Osteoblast (primary cell): ENCODE measurements around the gene SPTLC3. TPM values are rescaled to one million over a fixed set of nuclear protein-coding genes. Genes with fewer than 3 reads are reported as not detected.

Experiments
- DNase-seq: peaks from one replicate; pipeline ENCODE4 v3.0.0; 2011; ENCODE audit warnings: low spot score, mixed read lengths; ENCODE audit not compliant: insufficient read length; ENCODE audit errors: missing footprints
- H2AFZ ChIP-seq: 2 replicates; pipeline ENCODE4 v1.6.0; 2011; ENCODE audit warnings: mild to moderate bottlenecking, low read length
- H3K27ac ChIP-seq: 2 replicates; pipeline ENCODE4 v1.5.1; 2011; ENCODE audit warnings: mild to moderate bottlenecking, low read depth, low read length, moderate library complexity
- H3K27me3 ChIP-seq: 2 replicates; pipeline ENCODE4 v1.6.0; 2012; ENCODE audit warnings: mild to moderate bottlenecking, control low read depth, inconsistent platforms, low read length, moderate library complexity; ENCODE audit not compliant: insufficient read depth
- H3K36me3 ChIP-seq: 2 replicates; pipeline ENCODE4 v1.5.1; 2011; ENCODE audit warnings: mild to moderate bottlenecking, low read length, control low read depth, moderate library complexity; ENCODE audit not compliant: insufficient read depth
- H3K4me1 ChIP-seq: 2 replicates; pipeline ENCODE4 v1.5.1; 2011; ENCODE audit warnings: mild to moderate bottlenecking, low read length, control low read depth, moderate library complexity; ENCODE audit not compliant: insufficient read depth
- H3K4me2 ChIP-seq: 2 replicates; pipeline ENCODE4 v1.6.0; 2011; ENCODE audit warnings: mild to moderate bottlenecking, low read length; ENCODE audit not compliant: insufficient read depth
- H3K4me3 ChIP-seq: fragments of 200-600 bp; sonication (generic); 3 replicates; pipeline ENCODE4 v1.5.1; 2012; ENCODE audit warnings: mild to moderate bottlenecking, low read length, inconsistent platforms; ENCODE audit not compliant: insufficient read depth
- H3K79me2 ChIP-seq: 2 replicates; pipeline ENCODE4 v1.6.0; 2012; ENCODE audit warnings: mild to moderate bottlenecking, low read length, control low read depth, inconsistent platforms; ENCODE audit not compliant: insufficient read depth
- H3K9me3 ChIP-seq: 2 replicates; pipeline ENCODE4 v1.5.1; 2011; ENCODE audit warnings: low read depth, low read length, control low read depth
- H4K20me1 ChIP-seq: 2 replicates; pipeline ENCODE4 v1.6.0; 2012; ENCODE audit warnings: mild to moderate bottlenecking, low read length, control low read depth; ENCODE audit not compliant: insufficient read depth
- CTCF ChIP-seq: IDR thresholded peaks from 2 replicates; pipeline ENCODE4 v1.5.1; 2011; ENCODE audit warnings: mild to moderate bottlenecking, low read depth, low read length, moderate library complexity; ENCODE audit errors: extremely low read depth
- total RNA-seq: library from RNA; depleted of rRNA; stranded (reverse); fragments of >200 nt; gene quantifications from 2 replicates; pipeline ENCODE4 v1.2.3, GENCODE V29; 2012

SPTLC3 gene
- total RNA-seq, 1 donor, result 14.8 TPM

- no peak overlapping the region for H2AFZ ChIP-seq
- no peaks in the 10 kb centered on the region for H4K20me1 ChIP-seq
- no peak overlapping the region for H3K4me2 ChIP-seq
- H3K79me2 ChIP-seq, result no peaks in the 10 kb centered on the region
- H3K27ac ChIP-seq, result no peak overlapping the region
- no peaks in the 10 kb centered on the region for H3K4me1 ChIP-seq
- no peak for TF ChIP-seq CTCF
- no peak overlapping the region for H3K4me3 ChIP-seq
- H3K9me3 ChIP-seq, result no peaks in the 10 kb centered on the region
- H3K36me3 ChIP-seq, result no peaks in the 10 kb centered on the region
- no peak for DNase-seq
- no peaks in the 10 kb centered on the region for H3K27me3 ChIP-seq
Observed at GRCh38 chr20:13094976-13095375, 86.2 kb downstream of the SPTLC3 start.

- no peak for TF ChIP-seq CTCF
- Histone ChIP-seq H3K27ac (no peak overlapping the region), H4K20me1 (no peaks in the 10 kb centered on the region), H3K4me3 (no peak overlapping the region), H3K79me2 (no peaks in the 10 kb centered on the region), H3K36me3 (no peaks in the 10 kb centered on the region), H3K9me3 (no peaks in the 10 kb centered on the region), H3K27me3 (no peaks in the 10 kb centered on the region), H2AFZ (no peak overlapping the region), H3K4me1 (peaks cover 15% of the 10 kb centered on the region), H3K4me2 (no peak overlapping the region)
- DNase-seq, result no peak
Observed at GRCh38 chr20:13098720-13099355, 90.1 kb downstream of the SPTLC3 start.

GRCh38 chr20:13099676-13100075 is 90.9 kb downstream of the SPTLC3 start:
- DNase-seq, result no peak
- no peak overlapping the region for H3K4me3 ChIP-seq
- no peak overlapping the region for H2AFZ ChIP-seq
- H3K27me3 ChIP-seq, result no peaks in the 10 kb centered on the region
- no peak overlapping the region for H3K4me2 ChIP-seq
- H3K79me2 ChIP-seq, result no peaks in the 10 kb centered on the region
- no peaks in the 10 kb centered on the region for H4K20me1 ChIP-seq
- H3K27ac ChIP-seq, result no peak overlapping the region
- H3K36me3 ChIP-seq, result no peaks in the 10 kb centered on the region
- H3K4me1 ChIP-seq, result peaks cover 15% of the 10 kb centered on the region
- no peaks in the 10 kb centered on the region for H3K9me3 ChIP-seq
- no peak for TF ChIP-seq CTCF

GRCh38 chr20:13101276-13101675 is 92.5 kb downstream of the SPTLC3 start:
- Histone ChIP-seq H3K4me2 (no peak overlapping the region), H3K4me3 (no peak overlapping the region)

More at GRCh38 chr20:13101276-13101675, 92.5 kb downstream of the SPTLC3 start:
- no peaks in the 10 kb centered on the region for H4K20me1 ChIP-seq
- no peaks in the 10 kb centered on the region for H3K36me3 ChIP-seq
- DNase-seq, result no peak
- H2AFZ ChIP-seq, result peak overlapping the region; percentile 6
- H3K27me3 ChIP-seq, result no peaks in the 10 kb centered on the region
- H3K9me3 ChIP-seq, result no peaks in the 10 kb centered on the region
- peaks cover 15% of the 10 kb centered on the region for H3K4me1 ChIP-seq
- H3K79me2 ChIP-seq, result no peaks in the 10 kb centered on the region
- H3K27ac ChIP-seq, result peak overlapping the region; percentile 13
- no peak for TF ChIP-seq CTCF
